HG03460 (cell line): ENCODE results near the gene TMEM87B.

Experiments
- ATAC-seq: cut with Tn5 transposase; IDR thresholded peaks from one replicate; pipeline ENCODE4 v1.9.1; 2021; ENCODE audit not compliant: unreplicated experiment

Gene TMEM87B, protein sequence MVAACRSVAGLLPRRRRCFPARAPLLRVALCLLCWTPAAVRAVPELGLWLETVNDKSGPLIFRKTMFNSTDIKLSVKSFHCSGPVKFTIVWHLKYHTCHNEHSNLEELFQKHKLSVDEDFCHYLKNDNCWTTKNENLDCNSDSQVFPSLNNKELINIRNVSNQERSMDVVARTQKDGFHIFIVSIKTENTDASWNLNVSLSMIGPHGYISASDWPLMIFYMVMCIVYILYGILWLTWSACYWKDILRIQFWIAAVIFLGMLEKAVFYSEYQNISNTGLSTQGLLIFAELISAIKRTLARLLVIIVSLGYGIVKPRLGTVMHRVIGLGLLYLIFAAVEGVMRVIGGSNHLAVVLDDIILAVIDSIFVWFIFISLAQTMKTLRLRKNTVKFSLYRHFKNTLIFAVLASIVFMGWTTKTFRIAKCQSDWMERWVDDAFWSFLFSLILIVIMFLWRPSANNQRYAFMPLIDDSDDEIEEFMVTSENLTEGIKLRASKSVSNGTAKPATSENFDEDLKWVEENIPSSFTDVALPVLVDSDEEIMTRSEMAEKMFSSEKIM

GRCh38 chr2:112054847-112055729, at the start of gene TMEM87B:
Gene TMEM87B (plus strand): TSS chr2:112055269. CDS start chr2:112055592, 323 bp downstream.
- ATAC-seq = peak; percentile 55

DNA sequence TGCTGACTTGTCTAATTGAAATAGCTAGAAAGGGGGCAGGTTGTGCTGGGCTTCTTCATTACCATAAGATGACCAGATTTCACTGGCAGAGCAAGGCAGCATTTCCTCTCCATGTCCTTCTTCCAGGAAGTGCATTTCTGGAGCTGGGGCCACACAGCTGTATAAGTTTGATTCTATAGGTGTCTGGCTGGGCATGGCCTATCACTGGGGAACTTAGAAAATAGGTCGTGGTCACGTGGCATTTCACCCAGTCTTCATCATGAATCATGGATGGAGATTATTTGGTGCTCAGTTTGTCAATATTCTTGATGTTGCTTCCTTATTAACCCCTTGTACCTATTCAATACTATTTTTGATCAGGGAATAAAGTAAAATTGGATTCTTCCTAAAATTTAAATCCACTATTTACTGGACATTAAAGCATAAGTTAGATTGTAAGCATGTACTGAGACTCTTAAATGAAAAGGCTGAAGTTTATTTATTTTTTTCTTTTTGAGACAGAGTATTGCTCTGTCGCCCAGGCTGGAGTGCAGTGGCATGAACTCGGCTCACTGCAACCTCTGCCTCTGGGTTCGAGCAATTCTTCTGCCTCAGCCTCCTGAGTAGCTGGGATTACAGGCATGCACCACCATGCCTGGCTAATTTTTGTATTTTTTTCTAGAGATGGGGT, 49.5 kb upstream of the TMEM87B start:
- no peak for ATAC-seq

DNA sequence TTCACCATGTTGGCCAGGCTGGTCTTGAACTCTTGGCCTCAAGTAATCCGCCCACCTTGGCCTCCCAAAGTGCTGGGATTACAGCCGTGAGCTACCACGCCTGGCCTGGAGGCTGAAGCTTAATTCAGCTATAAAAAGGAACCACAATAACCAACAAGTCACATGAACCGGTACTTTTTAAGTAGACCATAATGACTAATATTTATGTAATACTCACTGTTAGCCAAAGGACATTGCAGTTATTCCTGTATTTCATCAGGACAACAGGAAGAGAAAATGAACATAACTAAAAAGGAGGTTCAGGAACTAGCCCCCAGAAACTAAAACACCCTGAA, 49.0 kb upstream of the TMEM87B start:
- no peak for ATAC-seq

GRCh38 chr2:112007493-112007892, 47.6 kb upstream of the TMEM87B start:
- no peak for ATAC-seq

GRCh38 chr2:112008910-112009485, 46.1 kb upstream of the TMEM87B start:
- no peak for ATAC-seq

- no peak for ATAC-seq
These were observed 44.3 kb upstream of the TMEM87B start for GRCh38 chr2:112010751-112011150.

GRCh38 chr2:112012556-112012955, 42.5 kb upstream of the TMEM87B start:
- ATAC-seq = no peak

DNA sequence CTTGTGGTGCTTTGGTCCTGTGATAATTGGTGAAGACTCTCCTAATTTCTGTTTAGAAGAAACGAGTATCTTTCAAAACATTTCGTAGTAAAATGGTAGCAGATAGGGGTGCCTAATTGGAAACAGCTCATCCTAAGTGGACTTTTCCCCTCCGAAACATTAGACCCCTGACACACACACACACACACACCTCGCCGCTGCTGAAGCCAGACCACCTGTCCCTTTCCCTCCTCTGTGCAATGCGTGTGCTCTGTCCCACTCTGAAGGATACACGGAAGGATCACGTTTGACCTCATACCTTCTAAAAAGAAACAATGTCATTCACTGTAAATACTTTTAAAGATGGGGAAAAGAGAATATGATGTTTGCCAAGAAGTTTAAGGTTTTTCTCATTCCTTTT, 36.2 kb upstream of the TMEM87B start:
- ATAC-seq = no peak

DNA sequence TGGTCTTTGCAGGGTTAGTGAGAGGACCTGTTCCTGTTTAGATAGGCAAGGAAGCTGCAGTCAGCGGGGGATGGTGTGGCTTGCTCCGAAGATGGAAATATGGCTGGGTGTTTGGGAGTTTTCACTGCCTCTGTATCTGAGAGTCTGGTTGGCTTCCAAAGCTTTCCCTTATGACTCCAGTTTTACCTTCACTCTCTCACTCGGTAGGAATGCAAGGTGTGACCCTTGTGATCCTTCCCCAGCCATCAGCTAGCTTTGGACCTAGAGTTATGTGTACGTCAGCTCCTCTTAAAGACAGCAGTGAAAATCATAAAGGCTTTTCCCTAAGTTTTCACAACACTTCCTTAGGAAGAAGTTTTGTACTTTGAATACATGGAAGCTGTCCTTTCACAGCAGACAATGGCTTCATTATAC, 35.5 kb upstream of the TMEM87B start:
- no peak for ATAC-seq

DNA sequence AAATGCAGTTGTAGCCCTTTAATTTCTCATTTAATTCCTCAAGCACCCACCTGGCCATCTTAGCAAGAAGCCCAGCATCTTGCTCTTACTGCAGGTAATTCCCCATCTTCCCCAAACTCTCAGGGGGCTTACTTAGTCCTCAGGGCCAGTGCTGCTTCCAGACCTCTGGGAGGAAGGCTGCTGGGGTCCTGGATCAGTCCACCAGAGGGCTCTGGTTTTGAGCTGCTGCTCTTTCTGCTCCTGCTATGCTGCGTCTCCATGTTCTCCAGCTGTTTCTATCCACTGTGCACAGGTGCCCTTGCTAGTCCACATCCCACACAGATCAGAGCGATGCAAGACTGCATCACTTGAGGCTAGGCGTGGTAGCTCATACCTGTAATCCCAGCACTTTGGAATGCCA, 34.5 kb upstream of the TMEM87B start:
- no peak for ATAC-seq

- no peak for ATAC-seq
These were observed 33.8 kb upstream of the TMEM87B start for GRCh38 chr2:112021290-112021689.

DNA sequence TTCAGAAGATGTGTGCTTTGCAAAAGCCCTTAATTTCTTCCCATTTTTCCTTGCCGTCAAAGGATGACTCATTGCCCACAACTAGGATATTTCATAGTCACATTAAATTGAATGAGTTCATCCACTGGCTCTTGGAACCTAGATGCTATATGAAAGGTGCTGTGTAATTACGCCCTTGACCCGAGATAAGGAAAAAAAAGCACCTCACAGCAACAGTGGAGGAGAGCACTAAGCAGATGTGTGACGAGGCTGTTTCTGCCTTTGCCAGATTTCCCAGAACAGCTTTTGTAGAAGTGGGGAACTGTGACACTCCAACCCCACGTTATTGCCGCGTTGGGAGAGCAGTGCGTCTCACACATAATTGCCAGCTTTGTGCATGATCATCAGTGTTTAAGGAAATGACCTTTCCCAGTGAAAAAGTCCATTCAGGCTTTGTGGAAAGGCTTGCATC, 33.3 kb upstream of the TMEM87B start:
- no peak for ATAC-seq

- no peak for ATAC-seq
These were observed 31.4 kb upstream of the TMEM87B start for GRCh38 chr2:112023707-112024106.

- ATAC-seq = no peak
These were observed 30.8 kb upstream of the TMEM87B start for GRCh38 chr2:112024231-112024630.

DNA sequence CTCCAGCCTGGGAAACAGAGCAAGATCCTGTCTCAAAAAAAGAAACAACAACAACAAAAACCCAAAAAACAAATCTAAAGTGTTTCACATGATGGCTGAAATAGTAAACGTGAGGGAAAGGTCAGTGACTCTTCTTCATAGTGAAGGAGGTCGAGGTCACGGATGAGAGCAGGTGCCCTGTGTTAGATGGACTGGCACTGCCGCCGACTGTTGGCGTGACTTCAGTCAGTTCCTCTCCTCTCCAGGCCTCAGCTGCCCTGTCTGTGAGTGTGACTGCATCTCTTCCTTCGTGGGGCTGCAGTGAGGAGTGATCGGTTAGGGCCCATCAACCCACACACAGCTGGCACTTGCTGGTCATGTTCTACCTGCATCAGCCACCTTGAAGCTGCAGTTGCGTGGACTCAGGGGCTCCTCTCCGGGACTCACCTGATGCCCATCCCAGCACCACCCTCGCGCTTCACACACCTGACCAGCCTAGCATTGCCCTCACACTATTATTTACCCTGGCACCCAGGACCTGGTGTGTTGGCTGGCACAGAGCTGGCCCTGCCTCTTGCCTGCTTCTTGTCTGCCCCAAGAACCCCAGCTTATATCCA, 30.1 kb upstream of the TMEM87B start:
- no peak for ATAC-seq

DNA sequence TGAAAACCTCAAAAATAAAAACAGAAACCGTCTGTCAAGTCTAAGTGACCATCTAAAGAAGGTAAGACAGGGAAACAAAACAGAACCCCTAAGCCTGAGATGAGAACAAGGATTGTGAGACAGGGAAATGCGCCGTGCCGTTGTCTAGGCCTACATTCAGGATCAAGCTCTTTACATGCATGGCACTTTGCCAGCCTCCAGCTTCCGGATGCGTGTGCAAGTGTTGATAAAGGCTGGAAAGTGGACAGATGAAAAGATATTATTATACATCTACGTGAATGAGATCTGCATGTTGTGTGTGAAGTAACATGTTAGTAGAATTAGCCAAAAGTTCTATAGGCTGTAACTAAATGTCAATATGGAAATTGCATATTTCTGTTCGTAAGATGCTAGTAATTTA, 28.6 kb upstream of the TMEM87B start:
- ATAC-seq = no peak

DNA sequence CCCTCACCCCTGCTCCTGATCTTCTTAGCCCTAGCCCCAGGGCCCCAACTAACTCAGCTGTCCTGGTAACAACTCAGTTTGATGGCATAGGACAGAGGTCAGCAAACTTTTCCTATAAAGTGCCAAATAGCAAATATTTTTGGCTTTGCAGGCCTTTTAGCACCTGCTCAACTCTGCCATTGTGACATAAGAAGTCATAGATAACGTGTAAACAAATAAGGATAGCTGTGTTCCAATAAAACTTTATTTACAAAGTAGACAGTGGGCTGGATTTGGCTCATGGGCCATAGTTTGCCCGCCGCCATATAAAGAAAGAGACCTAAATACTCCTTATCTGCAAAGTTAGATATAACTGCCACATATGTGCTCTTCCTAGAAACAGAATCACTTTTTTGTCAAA, 27.3 kb upstream of the TMEM87B start:
- ATAC-seq = no peak

GRCh38 chr2:112029164-112029563, 25.9 kb upstream of the TMEM87B start:
- ATAC-seq = no peak

- no peak for ATAC-seq
These were observed 23.4 kb upstream of the TMEM87B start for GRCh38 chr2:112031473-112032223.

GRCh38 chr2:112032224-112032586, 22.9 kb upstream of the TMEM87B start:
- no peak for ATAC-seq
